A549 (cell line): Measurements from ENCODE around the gene TOB2.
"Not testable (repeated sequence)": the region's sequence is repeated elsewhere in the genome, so short reads cannot be mapped to it uniquely, and the experiment has no call there.

Experiments used
- HOXB5 ChIP-seq: fragments of 250-450 bp; sonication (Bioruptor Pico); IDR thresholded peaks from 2 replicates; pipeline ENCODE4 v1.5.0; 2020; ENCODE audit warnings: mild to moderate bottlenecking, moderate library complexity
- POLR2A ChIP-seq: IDR thresholded peaks from 2 replicates; pipeline ENCODE4 v1.6.1; 2012; ENCODE audit warnings: mild to moderate bottlenecking, low read length

DNA sequence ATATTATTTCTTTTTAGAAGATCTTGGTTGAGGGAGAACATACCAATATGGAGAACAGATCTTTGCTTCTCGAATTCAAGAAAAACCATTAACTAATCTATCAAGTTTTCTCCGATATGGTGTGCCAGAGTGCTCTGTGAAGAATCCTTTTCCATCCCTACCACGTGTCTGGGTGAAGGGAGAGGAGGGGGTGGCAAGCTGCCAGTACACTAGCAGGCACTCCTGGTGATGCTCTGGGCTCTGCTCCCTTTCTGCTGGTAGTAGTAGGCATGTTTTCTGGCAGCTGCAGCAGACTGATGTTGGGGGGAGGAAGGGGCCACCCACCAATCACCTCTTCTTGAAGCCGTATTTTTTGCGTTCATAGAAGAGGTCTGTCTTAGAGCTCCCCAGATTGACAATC is 13.5 kb upstream of the TOB2 start:
- TF ChIP-seq HOXB5 (CRISPR knock-in tag); POLR2A: not testable (repeated sequence)
